HCT116 (cell line): ENCODE results near the gene A3GALT2. TPM values are rescaled to one million over a fixed set of nuclear protein-coding genes. Genes with fewer than 3 reads are reported as not detected.

Source experiments
- ATAC-seq: fragments of 200-7000 bp; cut with Tn5 transposase; 2 replicates; pipeline ENCODE4 v1.9.1; 2020; ENCODE audit warnings: mild to moderate bottlenecking, moderate library complexity
- Bru-seq: library from RNA; stranded (reverse); fragments of 400-500 nt; gene quantifications from one replicate; lab custom pipeline; 2021; lab: Mats Ljungman, UMichigan
- BruChase-seq, 2 experiments: library from RNA; stranded (reverse); fragments of 400-500 nt; gene quantifications; one replicate each; lab custom pipeline; 2021; lab: Mats Ljungman, UMichigan
- BruUV-seq: library from RNA; stranded (reverse); fragments of 400-500 nt; replicated peaks from 2 replicates; lab custom pipeline; 2021; lab: Mats Ljungman, UMichigan
- CTCF ChIA-PET: fragments of 300-600 bp; sonication (Branson Sonifier 250); formaldehyde crosslinking; loops from one replicate; lab custom pipeline; 2021; ENCODE audit warnings: antibody characterized with exemption; lab: Charles Lee
- POLR2A ChIA-PET: fragments of 300-600, 350-600 bp; sonication (Branson Sonifier 250); formaldehyde crosslinking; loops from one replicate; lab custom pipeline; 2021; ENCODE audit warnings: antibody characterized with exemption; lab: Charles Lee
- RAD21 ChIA-PET, 2 experiments: fragments of 300-600 bp; sonication (Branson Sonifier 250); formaldehyde crosslinking; loops; one replicate each; lab custom pipeline; 2023; ENCODE audit warnings: low total read pairs in 2 of 2; ENCODE audit not compliant: uncharacterized antibody in 2 of 2, unreplicated experiment in 2 of 2, low non-redundant PET in 1 of 2; lab: Charles Lee
- DNase-seq: peaks from one replicate; pipeline ENCODE4 v3.0.0-alpha.2; 2010; ENCODE audit warnings: low read depth, low spot score
- H2AFZ ChIP-seq: fragments of 200-600 bp; shearing (Covaris generic), sonication (generic); 2 replicates; pipeline ENCODE4 v1.6.1; 2017; ENCODE audit warnings: low read depth, mixed run types, mixed read lengths, antibody characterized with exemption, low read length; ENCODE audit not compliant: poor library complexity, severe bottlenecking
- H3K27ac ChIP-seq: 2 replicates; pipeline ENCODE4 v1.5.1; 2012; ENCODE audit warnings: low read depth, low read length
- H3K27me3 ChIP-seq: fragments of 200-600 bp; sonication (generic); 2 replicates; pipeline ENCODE4 v1.6.1; 2016; ENCODE audit warnings: mixed run types, low read length, mixed read lengths; ENCODE audit not compliant: insufficient read depth
- H3K36me3 ChIP-seq, 2 experiments: fragments of 200-500 bp in 1 of 2; fragments of 200-600 bp in 1 of 2; sonication (Bioruptor generic) in 1 of 2; sonication (generic) in 1 of 2; 2 replicates each; pipeline versions ENCODE4 v1.5.1 to v1.6.1; 2014 to 2016; ENCODE audit warnings: low read length in 2 of 2, inconsistent platforms in 1 of 2, mixed read lengths in 1 of 2, mixed run types in 1 of 2; ENCODE audit not compliant: insufficient read depth in 2 of 2, control insufficient read depth in 1 of 2
- H3K4me1 ChIP-seq, 2 experiments: fragments of 200-600 bp in 1 of 2; sonication (generic) in 1 of 2; 2 replicates each; pipeline versions ENCODE4 v1.5.1 to v1.6.1; 2012 to 2017; ENCODE audit warnings: low read length in 2 of 2, inconsistent platforms in 1 of 2, mild to moderate bottlenecking in 1 of 2, mixed read lengths in 1 of 2, mixed run types in 1 of 2, moderate library complexity in 1 of 2; ENCODE audit not compliant: insufficient read depth in 2 of 2, control insufficient read depth in 1 of 2
- H3K4me2 ChIP-seq: fragments of 200-600 bp; sonication (generic); 2 replicates; pipeline ENCODE4 v1.6.1; 2017; ENCODE audit warnings: mixed run types, low read length, mixed read lengths
- H3K4me3 ChIP-seq, 2 experiments: fragments of 200-600 bp in 1 of 2; sonication (generic) in 1 of 2; replicated peaks in 1 of 2; 2 replicates each; pipeline ENCODE4 v1.5.1; 2011 to 2016; ENCODE audit warnings: low read length in 2 of 2, control low read depth in 1 of 2, low read depth in 1 of 2, mild to moderate bottlenecking in 1 of 2, mixed read lengths in 1 of 2, mixed run types in 1 of 2
- H3K79me2 ChIP-seq: fragments of 200-600 bp; sonication (generic); 2 replicates; pipeline ENCODE4 v1.6.1; 2017; ENCODE audit warnings: mild to moderate bottlenecking, mixed run types, low read length, moderate library complexity, mixed read lengths; ENCODE audit not compliant: insufficient read depth
- H3K9ac ChIP-seq: fragments of 200-600 bp; sonication (generic); 2 replicates; pipeline ENCODE4 v1.6.1; 2016; ENCODE audit warnings: low read length, mixed read lengths
- H3K9me2 ChIP-seq: fragments of 200-600 bp; sonication (generic), shearing (Covaris generic); 2 replicates; pipeline ENCODE4 v1.6.1; 2017; ENCODE audit warnings: mixed run types, mild to moderate bottlenecking, moderate library complexity; ENCODE audit not compliant: insufficient read depth
- H3K9me3 ChIP-seq, 2 experiments: fragments of 200-500 bp in 1 of 2; fragments of 200-600 bp in 1 of 2; sonication (Bioruptor generic) in 1 of 2; sonication (generic) in 1 of 2; 2 replicates each; pipeline ENCODE4 v1.6.1; 2014 to 2017; ENCODE audit warnings: low read length in 2 of 2, mixed read lengths in 2 of 2, inconsistent platforms in 1 of 2, low read depth in 1 of 2, mild to moderate bottlenecking in 1 of 2, mixed run types in 1 of 2, moderate library complexity in 1 of 2; ENCODE audit not compliant: control insufficient read depth in 1 of 2, insufficient read depth in 1 of 2
- H4K20me1 ChIP-seq: fragments of 200-600 bp; sonication (generic), shearing (Covaris generic); 2 replicates; pipeline ENCODE4 v1.6.1; 2017; ENCODE audit warnings: mixed run types, mild to moderate bottlenecking, moderate library complexity; ENCODE audit not compliant: insufficient read depth
- CBX3 ChIP-seq: IDR thresholded peaks from 2 replicates; pipeline ENCODE4 v1.6.1; 2012; ENCODE audit warnings: low read depth
- ELF1 ChIP-seq: IDR thresholded peaks from 2 replicates; pipeline ENCODE4 v1.6.1; 2012; ENCODE audit warnings: low read depth, borderline replicate concordance
- EZH2 ChIP-seq: fragments of 200-600 bp; sonication (generic); IDR thresholded peaks from 2 replicates; pipeline ENCODE4 v1.6.1; 2017; ENCODE audit warnings: antibody characterized with exemption, mixed run types
- POLR2A ChIP-seq: IDR thresholded peaks from 2 replicates; pipeline ENCODE4 v1.7.0; 2011; ENCODE audit warnings: borderline replicate concordance; ENCODE audit not compliant: insufficient read depth, insufficient read length; ENCODE audit errors: extremely low read depth
- TCF7L2 ChIP-seq: IDR thresholded peaks from 2 replicates; pipeline ENCODE4 v1.7.0; 2011; ENCODE audit warnings: borderline replicate concordance, inconsistent platforms; ENCODE audit not compliant: insufficient read depth, insufficient read length; ENCODE audit errors: extremely low read depth
- intact Hi-C: fragments of 100-400 bp; cut with micrococcal nuclease; formaldehyde crosslinking; loops from 2 replicates; pipeline ENCODE4 v1.10.0; 2022
- long read RNA-seq: library from polyadenylated mRNA; unstranded; transcript quantifications from one replicate; pipeline ENCODE4 v2.0.0, GENCODE V29; 2021; ENCODE audit not compliant: unreplicated experiment
- polyA plus RNA-seq: library from polyadenylated mRNA; unstranded; fragments of >200 nt; gene quantifications from 2 replicates; pipeline ENCODE4 v1.2.1, GENCODE V29; 2012; ENCODE audit warnings: missing spikeins
- total RNA-seq: library from RNA; stranded (reverse); gene quantifications from one replicate; pipeline ENCODE4 v1.2.1, GENCODE V29; 2021; ENCODE audit not compliant: unreplicated experiment
- TF ChIP-seq, protein P1 (sequence below): IDR thresholded peaks from 2 replicates; pipeline ENCODE4 v1.6.1; 2012; ENCODE audit warnings: low read depth

A3GALT2 gene
- total RNA-seq, result not detected
- polyA plus RNA-seq, result not detected in 2 replicates
- Bru-seq, nascent RNA, result percentile 38 among the genes with signal in this experiment
- percentile 44 among the genes with signal in this experiment for BruChase-seq, experiment 1, labeled RNA remaining after a 6-hour chase
- percentile 32 among the genes with signal in this experiment for BruChase-seq, experiment 2, labeled RNA remaining after a 2-hour chase
- long read RNA-seq, result 0 reads

GRCh38 chr1:33320619-33321165 lies at the start of gene A3GALT2:
A3GALT2 (minus strand) TSS chr1:33321098; CDS start chr1:33321098, 0 bp downstream.
- no peaks in the 10 kb centered on the region for H3K4me1 ChIP-seq
- no peaks in the 10 kb centered on the region for H4K20me1 ChIP-seq
- RAD21 ChIA-PET, result no interaction called here
- TF ChIP-seq POLR2A, result no peak
- TF ChIP-seq ELF1, result no peak
- TF ChIP-seq TCF7L2, result no peak
- no peak for TF ChIP-seq EZH2
- TF ChIP-seq, protein P1, sequence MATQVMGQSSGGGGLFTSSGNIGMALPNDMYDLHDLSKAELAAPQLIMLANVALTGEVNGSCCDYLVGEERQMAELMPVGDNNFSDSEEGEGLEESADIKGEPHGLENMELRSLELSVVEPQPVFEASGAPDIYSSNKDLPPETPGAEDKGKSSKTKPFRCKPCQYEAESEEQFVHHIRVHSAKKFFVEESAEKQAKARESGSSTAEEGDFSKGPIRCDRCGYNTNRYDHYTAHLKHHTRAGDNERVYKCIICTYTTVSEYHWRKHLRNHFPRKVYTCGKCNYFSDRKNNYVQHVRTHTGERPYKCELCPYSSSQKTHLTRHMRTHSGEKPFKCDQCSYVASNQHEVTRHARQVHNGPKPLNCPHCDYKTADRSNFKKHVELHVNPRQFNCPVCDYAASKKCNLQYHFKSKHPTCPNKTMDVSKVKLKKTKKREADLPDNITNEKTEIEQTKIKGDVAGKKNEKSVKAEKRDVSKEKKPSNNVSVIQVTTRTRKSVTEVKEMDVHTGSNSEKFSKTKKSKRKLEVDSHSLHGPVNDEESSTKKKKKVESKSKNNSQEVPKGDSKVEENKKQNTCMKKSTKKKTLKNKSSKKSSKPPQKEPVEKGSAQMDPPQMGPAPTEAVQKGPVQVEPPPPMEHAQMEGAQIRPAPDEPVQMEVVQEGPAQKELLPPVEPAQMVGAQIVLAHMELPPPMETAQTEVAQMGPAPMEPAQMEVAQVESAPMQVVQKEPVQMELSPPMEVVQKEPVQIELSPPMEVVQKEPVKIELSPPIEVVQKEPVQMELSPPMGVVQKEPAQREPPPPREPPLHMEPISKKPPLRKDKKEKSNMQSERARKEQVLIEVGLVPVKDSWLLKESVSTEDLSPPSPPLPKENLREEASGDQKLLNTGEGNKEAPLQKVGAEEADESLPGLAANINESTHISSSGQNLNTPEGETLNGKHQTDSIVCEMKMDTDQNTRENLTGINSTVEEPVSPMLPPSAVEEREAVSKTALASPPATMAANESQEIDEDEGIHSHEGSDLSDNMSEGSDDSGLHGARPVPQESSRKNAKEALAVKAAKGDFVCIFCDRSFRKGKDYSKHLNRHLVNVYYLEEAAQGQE, result no peak
- TF ChIP-seq CBX3, result no peak
- POLR2A ChIA-PET, result interaction anchor here (0.6 to 1.0 kb wide), 2 partner anchors 27 to 139 kb away, joined by 3 to 6 read pairs; partner anchors contain the start of gene TRIM62
- H3K9me2 ChIP-seq, result no peaks in the 10 kb centered on the region
- DNase-seq (no peak), ATAC-seq (peak; percentile 28)
- H3K9ac ChIP-seq, result no peak within 1 kb of the TSS
- no peak within 1 kb of the TSS for H3K4me2 ChIP-seq
- no peak within 1 kb of the TSS for H3K27ac ChIP-seq
- BruUV-seq, result no TSS peak
- intact Hi-C loops, result no loop called here
- H3K4me3 ChIP-seq, result no peak within 1 kb of the TSS
- CTCF ChIA-PET, result no interaction called here
- H2AFZ ChIP-seq, result no peak within 1 kb of the TSS
- no peaks in the 10 kb centered on the region for H3K9me3 ChIP-seq
- peaks cover 26 to 28% of the 10 kb centered on the region in 2 experiments for H3K36me3 ChIP-seq
- no peaks in the 10 kb centered on the region for H3K27me3 ChIP-seq
- H3K79me2 ChIP-seq, result no peaks in the 10 kb centered on the region
